Mucosa of descending colon (tissue), 3 donors: Measurements from ENCODE around the gene MECR. TPM values are rescaled to one million over a fixed set of nuclear protein-coding genes. Genes with fewer than 3 reads are reported as not detected.

Experiments
- ATAC-seq: fragments of 200-7000 bp; cut with Tn5 transposase; one replicate; pipeline ENCODE4 v1.9.1; 2020; ENCODE audit warnings: mild to moderate bottlenecking, moderate library complexity
- DNase-seq, 3 donors: peaks; one replicate each; pipeline ENCODE4 v3.0.0-alpha.2; 2020
- H3K36me3 ChIP-seq: fragments of 200-600 bp; one replicate; pipeline ENCODE4 v1.8.0; 2021; ENCODE audit warnings: low read depth, mild to moderate bottlenecking
- H3K4me1 ChIP-seq: fragments of 200-600 bp; one replicate; pipeline ENCODE4 v1.8.0; 2021; ENCODE audit warnings: low read depth, mild to moderate bottlenecking
- H3K4me3 ChIP-seq: fragments of 200-600 bp; one replicate; pipeline ENCODE4 v1.8.0; 2021; ENCODE audit warnings: mild to moderate bottlenecking
- H3K9me3 ChIP-seq: fragments of 200-600 bp; one replicate; pipeline ENCODE4 v1.8.0; 2021; ENCODE audit warnings: mild to moderate bottlenecking
- CTCF ChIP-seq: fragments of 200-600 bp; IDR thresholded peaks from one replicate; pipeline ENCODE4 v1.8.0; 2022; ENCODE audit warnings: antibody characterized with exemption, mild to moderate bottlenecking
- intact Hi-C, 2 donors: fragments of 100-400 bp; cut with DNase I in 1 of 2; cut with micrococcal nuclease in 1 of 2; formaldehyde crosslinking; loops; one replicate each; pipeline versions ENCODE4 v1.11.0 to v1.11.1; 2022; cut with DNase I, micrococcal nuclease
- total RNA-seq, 3 donors: library from RNA; stranded (reverse); fragmentation: NEBNext Ultra II Directional in 2 of 3; extraction: Animal tissue kit (Norgen Biotek cat#: 25700) in 2 of 3; gene quantifications; one replicate each; pipeline versions ENCODE4 v1.2.1 to v1.2.4, GENCODE V29; 2021 to 2023
- donor health status: DM: no; HTN: no; CAD: no; lungs with moderate emphysema.
- donor health status: DM: no; HTN: no; CAD: no.
- donor health status: DM: no; HTN: yes; CAD: no.

The MECR gene
- total RNA-seq, 3 donors from 2014 or later: 18.3 to 20.8 (median 19.5) TPM

GRCh38 chr1:29234471-29234870, 3.7 kb upstream of the MECR start:
- intact Hi-C loops: loop anchor here (10.0 kb wide), 2 partner anchors 610 to 1480 kb away; no protein-coding TSS in a partner anchor
- Histone ChIP-seq H3K4me1 (peaks cover 29% of the 10 kb centered on the region), H3K4me3 (no peak overlapping the region), H3K9me3 (no peaks in the 10 kb centered on the region), H3K36me3 (no peaks in the 10 kb centered on the region)
- DNase-seq: no peak
- no peak for TF ChIP-seq CTCF
- no peak for ATAC-seq

- Histone ChIP-seq H3K9me3 (no peaks in the 10 kb centered on the region), H3K4me3 (no peak overlapping the region), H3K36me3 (no peaks in the 10 kb centered on the region), H3K4me1 (peaks cover 29% of the 10 kb centered on the region)
- ATAC-seq: no peak
- TF ChIP-seq CTCF: no peak
- DNase-seq: no peak
- intact Hi-C loops: loop anchor here (10.0 kb wide), 2 partner anchors 611 to 1481 kb away; no protein-coding TSS in a partner anchor
These were observed 3.0 kb upstream of the MECR start for GRCh38 chr1:29233693-29234092.

- DNase-seq: no peak
- Histone ChIP-seq H3K36me3 (no peaks in the 10 kb centered on the region), H3K4me3 (no peak overlapping the region), H3K4me1 (peaks cover 20% of the 10 kb centered on the region), H3K9me3 (no peaks in the 10 kb centered on the region)
- TF ChIP-seq CTCF: no peak
- ATAC-seq: no peak
- intact Hi-C loops: loop anchor here (10.0 kb wide), 2 partner anchors 612 to 1482 kb away; no protein-coding TSS in a partner anchor
These were observed 1.7 kb upstream of the MECR start for GRCh38 chr1:29232387-29232786.

- no peak for ATAC-seq
These were observed 556 bp downstream of the MECR start for GRCh38 chr1:29230204-29230552.

GRCh38 chr1:29227511-29227910, 3.2 kb downstream of the MECR start:
- no peak for TF ChIP-seq CTCF
- no peak overlapping the region for H3K4me3 ChIP-seq
- H3K36me3 ChIP-seq: no peaks in the 10 kb centered on the region
- no peak for ATAC-seq
- DNase-seq: no peak
- intact Hi-C loops: no loop called here
- H3K4me1 ChIP-seq: peaks cover 8% of the 10 kb centered on the region
- H3K9me3 ChIP-seq: no peaks in the 10 kb centered on the region

More at GRCh38 chr1:29230204-29230552, 556 bp downstream of the MECR start:
- H3K9me3 ChIP-seq: no peaks in the 10 kb centered on the region
- intact Hi-C loops: loop anchor here (10.0 kb wide), 2 partner anchors 615 to 1485 kb away; no protein-coding TSS in a partner anchor
- no peak for TF ChIP-seq CTCF
- H3K4me3 ChIP-seq: peak overlapping the region; percentile 45
- DNase-seq: no peak
- H3K4me1 ChIP-seq: peaks cover 8% of the 10 kb centered on the region
- no peaks in the 10 kb centered on the region for H3K36me3 ChIP-seq

GRCh38 chr1:29225361-29225760, 5.4 kb downstream of the MECR start:
- no peak overlapping the region for H3K4me3 ChIP-seq
- no peak for TF ChIP-seq CTCF
- H3K4me1 ChIP-seq: peaks cover 6% of the 10 kb centered on the region
- H3K36me3 ChIP-seq: no peaks in the 10 kb centered on the region
- H3K9me3 ChIP-seq: no peaks in the 10 kb centered on the region
- intact Hi-C loops: no loop called here
- ATAC-seq (no peak), DNase-seq (no peak)
